Glutamatergic neuron (in vitro differentiated cells): Measurements from ENCODE around the gene NF1. TPM values are rescaled to one million over a fixed set of nuclear protein-coding genes. Genes with fewer than 3 reads are reported as not detected.
"Not testable (repeated sequence)": the region's sequence is repeated elsewhere in the genome, so short reads cannot be mapped to it uniquely, and the experiment has no call there.

Experiments
- DNase-seq: peaks from one replicate; pipeline ENCODE4 v3.0.0; 2022
- H3K27ac Mint-ChIP-seq: one replicate; pipeline ENCODE4 v1.8.0; 2020; ENCODE audit warnings: mild to moderate bottlenecking, mixed read lengths, inconsistent platforms; ENCODE audit not compliant: unreplicated experiment
- H3K27me3 Mint-ChIP-seq: one replicate; pipeline ENCODE4 v1.8.0; 2020; ENCODE audit warnings: mild to moderate bottlenecking, moderate library complexity, mixed read lengths, inconsistent platforms; ENCODE audit not compliant: unreplicated experiment
- H3K36me3 Mint-ChIP-seq: one replicate; pipeline ENCODE4 v1.8.0; 2020; ENCODE audit warnings: mild to moderate bottlenecking, mixed read lengths, inconsistent platforms; ENCODE audit not compliant: unreplicated experiment
- H3K4me1 Mint-ChIP-seq: one replicate; pipeline ENCODE4 v1.8.0; 2020; ENCODE audit warnings: mild to moderate bottlenecking, low read depth, mixed read lengths, inconsistent platforms; ENCODE audit not compliant: unreplicated experiment
- H3K4me3 Mint-ChIP-seq: one replicate; pipeline ENCODE4 v1.8.0; 2020; ENCODE audit warnings: mild to moderate bottlenecking, mixed read lengths, inconsistent platforms; ENCODE audit not compliant: unreplicated experiment
- H3K9me3 Mint-ChIP-seq: one replicate; pipeline ENCODE4 v1.8.0; 2020; ENCODE audit warnings: mild to moderate bottlenecking, moderate library complexity, mixed read lengths, inconsistent platforms; ENCODE audit not compliant: unreplicated experiment
- total RNA-seq: library from RNA; stranded (reverse); fragmentation: NEBNext Ultra II Directional; extraction: Animal tissue kit (Norgen Biotek cat#: 25700); gene quantifications from one replicate; pipeline ENCODE4 v1.2.1, GENCODE V29; 2021; ENCODE audit not compliant: unreplicated experiment
- TF ChIP-seq, protein P1 (sequence below): fragments of 200-600 bp; sonication (generic); IDR thresholded peaks from one replicate; pipeline ENCODE4 v1.5.0; 2021; ENCODE audit not compliant: partially characterized antibody, unreplicated experiment

Gene NF1
- total RNA-seq, 1 donor from 2014 or later, result 87.6 TPM

DNA sequence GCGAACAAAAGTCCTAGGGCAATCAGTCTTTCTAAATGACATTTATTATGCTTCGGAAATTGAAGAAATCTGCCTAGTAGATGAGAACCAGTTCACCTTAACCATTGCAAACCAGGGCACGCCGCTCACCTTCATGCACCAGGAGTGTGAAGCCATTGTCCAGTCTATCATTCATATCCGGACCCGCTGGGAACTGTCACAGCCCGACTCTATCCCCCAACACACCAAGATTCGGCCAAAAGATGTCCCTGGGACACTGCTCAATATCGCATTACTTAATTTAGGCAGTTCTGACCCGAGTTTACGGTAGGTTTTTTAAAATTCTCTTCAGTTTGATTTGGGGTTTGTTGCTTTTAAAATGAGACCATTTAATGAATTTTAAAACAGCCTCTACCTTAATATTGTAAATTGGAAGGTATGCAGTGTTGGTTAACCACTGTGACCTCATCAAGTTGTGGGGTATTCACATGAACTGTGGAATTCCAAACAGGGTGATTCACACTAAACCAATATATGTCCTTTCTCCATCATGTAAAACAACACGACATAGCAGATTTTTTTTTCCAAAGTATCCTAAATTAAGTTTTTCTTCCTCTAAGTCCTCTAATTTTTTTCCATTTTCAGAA, 232.9 kb downstream of the NF1 start:
- peaks cover 1% of the 10 kb centered on the region for H3K27me3 Mint-ChIP-seq
- no peak overlapping the region for H3K4me3 Mint-ChIP-seq
- H3K36me3 Mint-ChIP-seq, result peaks cover 5% of the 10 kb centered on the region
- H3K4me1 Mint-ChIP-seq, result no peaks in the 10 kb centered on the region
- TF ChIP-seq, protein P1, sequence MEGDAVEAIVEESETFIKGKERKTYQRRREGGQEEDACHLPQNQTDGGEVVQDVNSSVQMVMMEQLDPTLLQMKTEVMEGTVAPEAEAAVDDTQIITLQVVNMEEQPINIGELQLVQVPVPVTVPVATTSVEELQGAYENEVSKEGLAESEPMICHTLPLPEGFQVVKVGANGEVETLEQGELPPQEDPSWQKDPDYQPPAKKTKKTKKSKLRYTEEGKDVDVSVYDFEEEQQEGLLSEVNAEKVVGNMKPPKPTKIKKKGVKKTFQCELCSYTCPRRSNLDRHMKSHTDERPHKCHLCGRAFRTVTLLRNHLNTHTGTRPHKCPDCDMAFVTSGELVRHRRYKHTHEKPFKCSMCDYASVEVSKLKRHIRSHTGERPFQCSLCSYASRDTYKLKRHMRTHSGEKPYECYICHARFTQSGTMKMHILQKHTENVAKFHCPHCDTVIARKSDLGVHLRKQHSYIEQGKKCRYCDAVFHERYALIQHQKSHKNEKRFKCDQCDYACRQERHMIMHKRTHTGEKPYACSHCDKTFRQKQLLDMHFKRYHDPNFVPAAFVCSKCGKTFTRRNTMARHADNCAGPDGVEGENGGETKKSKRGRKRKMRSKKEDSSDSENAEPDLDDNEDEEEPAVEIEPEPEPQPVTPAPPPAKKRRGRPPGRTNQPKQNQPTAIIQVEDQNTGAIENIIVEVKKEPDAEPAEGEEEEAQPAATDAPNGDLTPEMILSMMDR, result no peak
- H3K27ac Mint-ChIP-seq, result no peak overlapping the region
- DNase-seq, result no peak
- H3K9me3 Mint-ChIP-seq, result no peaks in the 10 kb centered on the region

DNA sequence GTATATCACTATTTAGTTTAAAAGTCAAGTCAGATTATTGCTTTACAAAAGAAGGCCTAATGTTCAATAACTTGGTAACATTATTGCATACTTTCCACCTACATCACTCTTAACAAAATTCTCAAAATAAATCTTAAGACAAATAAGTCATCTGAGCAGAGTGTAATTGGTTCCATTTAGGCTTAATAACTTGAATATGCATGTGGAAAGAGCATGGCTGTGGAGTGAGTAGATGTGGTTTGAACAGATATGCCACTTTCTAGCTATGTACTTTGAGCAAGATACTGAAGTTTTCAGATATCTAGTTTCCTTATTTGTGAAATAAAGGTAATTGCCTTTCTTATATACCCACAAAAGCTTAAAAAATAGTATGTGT, 233.4 kb downstream of the NF1 start:
- Mint-ChIP-seq H3K4me3 (no peak overlapping the region), H3K9me3 (no peaks in the 10 kb centered on the region), H3K27ac (no peak overlapping the region), H3K27me3 (peaks cover 1% of the 10 kb centered on the region), H3K4me1 (no peaks in the 10 kb centered on the region), H3K36me3 (peaks cover 5% of the 10 kb centered on the region)
- DNase-seq, result no peak
- TF ChIP-seq, protein P1, result no peak

GRCh38 chr17:31329221-31329620, 234.4 kb downstream of the NF1 start:
- Mint-ChIP-seq H3K4me1 (no peaks in the 10 kb centered on the region), H3K36me3 (peaks cover 5% of the 10 kb centered on the region), H3K27ac (no peak overlapping the region), H3K27me3 (peaks cover 1% of the 10 kb centered on the region), H3K4me3 (no peak overlapping the region), H3K9me3 (no peaks in the 10 kb centered on the region)
- no peak for DNase-seq
- TF ChIP-seq, protein P1, result no peak

- Mint-ChIP-seq H3K4me3 (no peak overlapping the region), H3K36me3 (peaks cover 4% of the 10 kb centered on the region), H3K4me1 (no peaks in the 10 kb centered on the region), H3K9me3 (no peaks in the 10 kb centered on the region), H3K27ac (no peak overlapping the region), H3K27me3 (peaks cover 3% of the 10 kb centered on the region)
- no peak for DNase-seq
- TF ChIP-seq, protein P1, result no peak
These were observed 245.3 kb downstream of the NF1 start for GRCh38 chr17:31339906-31340661.

DNA sequence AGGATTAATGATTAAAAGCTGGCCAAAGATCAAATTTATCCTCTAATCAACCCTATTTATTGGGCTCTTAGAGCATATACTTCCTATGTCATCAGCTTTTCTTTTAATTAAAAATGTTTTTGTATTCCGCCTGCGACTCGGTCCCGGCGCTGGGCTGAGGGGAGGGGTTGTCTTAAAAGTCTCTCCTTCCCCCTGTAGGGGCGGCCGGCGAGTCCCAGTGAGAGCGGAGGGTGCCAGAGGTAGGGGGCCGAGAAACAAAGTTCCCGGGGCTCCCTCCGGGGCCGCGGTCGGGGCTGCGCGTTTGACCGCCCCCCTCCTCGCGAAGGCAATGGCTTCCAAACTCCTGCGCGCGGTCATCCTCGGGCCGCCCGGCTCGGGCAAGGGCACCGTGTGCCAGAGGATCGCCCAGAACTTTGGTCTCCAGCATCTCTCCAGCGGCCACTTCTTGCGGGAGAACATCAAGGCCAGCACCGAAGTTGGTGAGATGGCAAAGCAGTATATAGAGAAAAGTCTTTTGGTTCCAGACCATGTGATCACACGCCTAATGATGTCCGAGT, 250.5 kb downstream of the NF1 start:
- not testable (repeated sequence) for H3K27ac Mint-ChIP-seq, H3K9me3 Mint-ChIP-seq, H3K27me3 Mint-ChIP-seq, H3K36me3 Mint-ChIP-seq, H3K4me1 Mint-ChIP-seq, H3K4me3 Mint-ChIP-seq, DNase-seq
